ENCODE results near the gene IFI44. TPM values are rescaled to one million over a fixed set of nuclear protein-coding genes. Genes with fewer than 3 reads are reported as not detected.

Gene IFI44
- polyA plus RNA-seq, 3 donors, result 23.0 to 48.1 (median 35.5) TPM

DNA sequence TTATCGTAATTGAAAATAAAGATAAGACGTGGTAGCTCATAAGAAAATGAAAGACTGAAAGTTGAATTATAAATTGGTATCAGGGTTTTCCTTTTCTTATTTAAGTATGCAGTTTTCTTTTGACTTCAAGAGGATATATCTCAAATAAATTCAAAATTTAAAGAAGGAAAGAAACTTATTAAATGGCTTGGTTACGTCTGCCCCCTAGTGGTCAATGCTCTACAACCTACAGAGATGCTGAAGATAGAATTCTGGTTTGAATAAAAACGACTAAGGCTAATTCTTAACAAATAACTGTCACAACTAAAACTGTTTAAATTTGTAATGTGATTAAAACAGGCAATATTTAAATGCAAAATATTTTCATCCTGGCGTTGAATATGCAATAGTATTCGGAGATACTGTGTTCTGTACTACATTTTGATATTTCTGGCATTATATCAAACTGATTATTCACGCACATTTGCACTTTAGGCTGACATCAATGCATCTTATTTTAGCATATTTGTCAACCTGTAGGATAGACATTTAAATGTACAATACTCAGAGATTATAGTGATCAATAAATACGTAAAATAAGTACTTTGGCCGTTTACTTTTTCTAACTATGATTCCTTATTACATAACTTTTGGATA is 26.8 kb downstream of the IFI44 start:
- Mint-ChIP-seq H3K4me1 (peaks cover 6% of the 10 kb centered on the region), H3K36me3 (no peaks in the 10 kb centered on the region), H3K27ac (no peak overlapping the region), H3K4me3 (no peak overlapping the region), H3K27me3 (ENCODE audit: low read depth in 3 of 3) (peaks cover 0 to 2% (median 2%) of the 10 kb centered on the region in 3 donors), H3K9me3 (peaks cover 0 to 4% (median 0%) of the 10 kb centered on the region in 7 donors)
- Histone ChIP-seq H3K4me2 (replicated peaks; ENCODE audit: extremely low read depth, low read length, poor library complexity, severe bottlenecking) (no peak overlapping the region), H3K36me3 (replicated peaks in 1 of 2; ENCODE audit: control insufficient read depth in 1 of 2, insufficient read depth in 2 of 2, low read length in 2 of 2) (no peaks in the 10 kb centered on the region), H3K9ac (ENCODE audit: insufficient read depth, low read length, poor library complexity, severe bottlenecking) (no peak overlapping the region), H3K79me2 (ENCODE audit: insufficient read depth, low read length) (no peaks in the 10 kb centered on the region), H4K20me1 (ENCODE audit: insufficient read depth, low read length) (no peaks in the 10 kb centered on the region), H3K9me3 (replicated peaks in 1 of 2; ENCODE audit: control insufficient read depth in 1 of 2, insufficient read depth in 1 of 2, low read length in 2 of 2) (no peaks in the 10 kb centered on the region), H3K4me3 (replicated peaks in 1 of 3; ENCODE audit: low read depth in 2 of 3, low read length in 3 of 3) (no peak overlapping the region), H3K27ac (ENCODE audit: low read depth in 1 of 2, low read length in 2 of 2) (no peak overlapping the region), H3K4me1 (ENCODE audit: control insufficient read depth in 1 of 2, insufficient read depth in 2 of 2, low read length in 2 of 2) (no peaks in the 10 kb centered on the region), H3K27me3 (ENCODE audit: control insufficient read depth in 2 of 2, insufficient read depth in 2 of 2, low read length in 2 of 2) (no peaks in the 10 kb centered on the region), H2AFZ (ENCODE audit: insufficient read depth, low read depth, low read length, poor library complexity, severe bottlenecking) (no peak overlapping the region)
- intact Hi-C loops (cut with micrococcal nuclease), result loop anchor here (10.0 kb wide), 1 partner anchor 542 kb away; no protein-coding TSS in a partner anchor
- TF ChIP-seq, protein P1, sequence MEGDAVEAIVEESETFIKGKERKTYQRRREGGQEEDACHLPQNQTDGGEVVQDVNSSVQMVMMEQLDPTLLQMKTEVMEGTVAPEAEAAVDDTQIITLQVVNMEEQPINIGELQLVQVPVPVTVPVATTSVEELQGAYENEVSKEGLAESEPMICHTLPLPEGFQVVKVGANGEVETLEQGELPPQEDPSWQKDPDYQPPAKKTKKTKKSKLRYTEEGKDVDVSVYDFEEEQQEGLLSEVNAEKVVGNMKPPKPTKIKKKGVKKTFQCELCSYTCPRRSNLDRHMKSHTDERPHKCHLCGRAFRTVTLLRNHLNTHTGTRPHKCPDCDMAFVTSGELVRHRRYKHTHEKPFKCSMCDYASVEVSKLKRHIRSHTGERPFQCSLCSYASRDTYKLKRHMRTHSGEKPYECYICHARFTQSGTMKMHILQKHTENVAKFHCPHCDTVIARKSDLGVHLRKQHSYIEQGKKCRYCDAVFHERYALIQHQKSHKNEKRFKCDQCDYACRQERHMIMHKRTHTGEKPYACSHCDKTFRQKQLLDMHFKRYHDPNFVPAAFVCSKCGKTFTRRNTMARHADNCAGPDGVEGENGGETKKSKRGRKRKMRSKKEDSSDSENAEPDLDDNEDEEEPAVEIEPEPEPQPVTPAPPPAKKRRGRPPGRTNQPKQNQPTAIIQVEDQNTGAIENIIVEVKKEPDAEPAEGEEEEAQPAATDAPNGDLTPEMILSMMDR (IDR thresholded peaks at IDR 0.05), result peak; percentile 91
- DNase-seq, result peak; percentile 48 to 70 (median 62)
- WGBS (ENCODE audit: insufficient coverage), result no CpG with 5 or more reads among the region's 9 CpGs

DNA sequence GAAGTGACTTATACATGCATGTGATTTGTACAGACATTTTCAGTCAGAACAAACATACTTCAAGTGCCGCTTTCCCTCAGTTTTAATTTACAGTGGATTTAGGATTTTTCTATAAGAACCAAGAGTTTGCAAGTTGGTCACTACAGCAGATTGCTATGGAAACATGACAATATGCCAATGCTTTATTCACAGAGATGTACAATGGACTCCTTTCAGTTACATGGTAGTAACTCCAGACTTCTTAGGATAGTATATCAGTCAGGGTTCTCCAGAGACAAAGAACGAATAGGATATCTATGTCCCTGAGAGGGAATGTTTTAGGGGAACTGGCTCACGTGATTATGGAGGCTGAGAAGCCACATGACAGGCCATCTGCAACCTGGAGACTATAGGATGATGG is 27.4 kb downstream of the IFI44 start:
- DNase-seq, result no peak
- no peak overlapping the region for H3K9ac ChIP-seq (ENCODE audit: insufficient read depth, low read length, poor library complexity, severe bottlenecking)
- H3K9me3 Mint-ChIP-seq, result peaks cover 0 to 4% (median 0%) of the 10 kb centered on the region in 7 donors
- TF ChIP-seq, protein P1 (IDR thresholded peaks at IDR 0.05), result no peak
- H3K4me3 Mint-ChIP-seq, result no peak overlapping the region
- H3K4me3 ChIP-seq (replicated peaks in 1 of 3; ENCODE audit: low read depth in 2 of 3, low read length in 3 of 3), result no peak overlapping the region
- no peak overlapping the region for H2AFZ ChIP-seq (ENCODE audit: insufficient read depth, low read depth, low read length, poor library complexity, severe bottlenecking)
- H3K27ac Mint-ChIP-seq, result no peak overlapping the region
- intact Hi-C loops (cut with micrococcal nuclease), result loop anchor here (10.0 kb wide), 1 partner anchor 542 kb away; no protein-coding TSS in a partner anchor
- H3K27me3 Mint-ChIP-seq (ENCODE audit: low read depth in 3 of 3), result peaks cover 0 to 3% (median 2%) of the 10 kb centered on the region in 3 donors
- H3K4me1 Mint-ChIP-seq, result peaks cover 6% of the 10 kb centered on the region
- no peaks in the 10 kb centered on the region for H4K20me1 ChIP-seq (ENCODE audit: insufficient read depth, low read length)
- no peaks in the 10 kb centered on the region for H3K79me2 ChIP-seq (ENCODE audit: insufficient read depth, low read length)
- H3K9me3 ChIP-seq (replicated peaks in 1 of 2; ENCODE audit: control insufficient read depth in 1 of 2, insufficient read depth in 1 of 2, low read length in 2 of 2), result no peaks in the 10 kb centered on the region
- H3K4me1 ChIP-seq (ENCODE audit: control insufficient read depth in 1 of 2, insufficient read depth in 2 of 2, low read length in 2 of 2), result no peaks in the 10 kb centered on the region
- no peak overlapping the region for H3K27ac ChIP-seq (ENCODE audit: low read depth in 1 of 2, low read length in 2 of 2)
- H3K36me3 Mint-ChIP-seq, result no peaks in the 10 kb centered on the region
- H3K27me3 ChIP-seq (ENCODE audit: control insufficient read depth in 2 of 2, insufficient read depth in 2 of 2, low read length in 2 of 2), result no peaks in the 10 kb centered on the region
- H3K4me2 ChIP-seq (replicated peaks; ENCODE audit: extremely low read depth, low read length, poor library complexity, severe bottlenecking), result no peak overlapping the region
- no peaks in the 10 kb centered on the region for H3K36me3 ChIP-seq (replicated peaks in 1 of 2; ENCODE audit: control insufficient read depth in 1 of 2, insufficient read depth in 2 of 2, low read length in 2 of 2)
- 89% methylated on average over 2 of the region's 3 CpGs for WGBS (ENCODE audit: insufficient coverage)
